GM19240 (cell line): Measurements from ENCODE around the gene HTR5A.

ENCODE experiments used
- DNase-seq: peaks from one replicate; pipeline ENCODE4 v3.0.0; 2011; ENCODE audit warnings: low spot score; ENCODE audit not compliant: insufficient read length

The HTR5A gene

GRCh38 chr7:155090684-155091083, 20.6 kb downstream of the HTR5A start:
- no peak for DNase-seq

GRCh38 chr7:155093596-155093995, 23.5 kb downstream of the HTR5A start:
- DNase-seq: no peak

GRCh38 chr7:155094636-155095135, 24.6 kb downstream of the HTR5A start:
- DNase-seq: no peak

GRCh38 chr7:155097338-155097737, 27.2 kb downstream of the HTR5A start:
- no peak for DNase-seq

GRCh38 chr7:155103839-155104238, 33.7 kb downstream of the HTR5A start:
- no peak for DNase-seq

GRCh38 chr7:155104913-155105312, 34.8 kb downstream of the HTR5A start:
- no peak for DNase-seq

- no peak for DNase-seq
These were observed 36.2 kb downstream of the HTR5A start for GRCh38 chr7:155106356-155106755.

- no peak for DNase-seq
These were observed 37.0 kb downstream of the HTR5A start for GRCh38 chr7:155107126-155107525.

GRCh38 chr7:155108144-155108901, 38.2 kb downstream of the HTR5A start:
- DNase-seq: no peak

- no peak for DNase-seq
These were observed 39.0 kb downstream of the HTR5A start for GRCh38 chr7:155109121-155109520.

GRCh38 chr7:155115288-155115687, 45.2 kb downstream of the HTR5A start:
- no peak for DNase-seq

- no peak for DNase-seq
These were observed 49.8 kb downstream of the HTR5A start for GRCh38 chr7:155119801-155120382.

- DNase-seq: no peak
These were observed 50.3 kb downstream of the HTR5A start for GRCh38 chr7:155120460-155120859.

GRCh38 chr7:155122831-155123230, 52.7 kb downstream of the HTR5A start:
- DNase-seq: no peak

GRCh38 chr7:155123413-155123812, 53.3 kb downstream of the HTR5A start:
- DNase-seq: no peak

GRCh38 chr7:155124706-155125105, 54.6 kb downstream of the HTR5A start:
- no peak for DNase-seq

GRCh38 chr7:155129186-155129585, 59.1 kb downstream of the HTR5A start:
- no peak for DNase-seq

- DNase-seq: no peak
These were observed 59.7 kb downstream of the HTR5A start for GRCh38 chr7:155129789-155130188.

GRCh38 chr7:155130493-155130892, 60.4 kb downstream of the HTR5A start:
- DNase-seq: no peak

- no peak for DNase-seq
These were observed 61.0 kb downstream of the HTR5A start for GRCh38 chr7:155131090-155131489.

GRCh38 chr7:155132431-155132830, 62.3 kb downstream of the HTR5A start:
- DNase-seq: no peak

- no peak for DNase-seq
These were observed 66.6 kb downstream of the HTR5A start for GRCh38 chr7:155136619-155137243.
